ENCODE data around the gene LTO1.

Gene LTO1

GRCh38 chr11:69674886-69675714 lies at the start of gene LTO1:
Gene LTO1, minus strand, starts transcription at chr11:69675353. Its CDS starts 114 bp downstream, at chr11:69675239.
- DNase-seq (ENCODE audit: low read depth in 1 of 2, low spot score in 1 of 2) = peak; percentile 92 to 94

GRCh38 chr11:69721745-69722144 lies 46.6 kb upstream of the LTO1 start:
- DNase-seq (ENCODE audit: low read depth in 1 of 2, low spot score in 1 of 2) = no peak

DNA sequence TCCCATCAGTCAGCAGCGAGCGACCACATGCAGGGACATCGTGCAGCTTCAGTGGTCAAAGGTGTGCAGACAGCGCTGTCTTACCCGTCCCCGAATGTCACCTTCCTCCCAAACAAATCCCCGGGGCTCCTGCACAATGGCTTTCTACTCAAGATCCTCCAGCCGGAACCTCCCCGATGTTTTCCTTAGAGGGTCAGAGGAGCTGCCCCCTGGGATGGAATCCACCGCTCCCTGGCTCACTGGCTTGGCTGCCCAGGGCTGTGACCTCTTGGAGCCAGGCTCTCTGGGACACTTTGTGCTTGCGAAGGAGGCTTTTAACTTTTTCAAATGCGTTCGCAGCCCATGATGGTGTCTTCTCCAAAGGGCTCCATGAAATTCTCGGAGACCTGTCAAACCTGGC lies 46.0 kb upstream of the LTO1 start:
- no peak for DNase-seq (ENCODE audit: low read depth in 1 of 2, low spot score in 1 of 2)

GRCh38 chr11:69718912-69719311 lies 43.8 kb upstream of the LTO1 start:
- DNase-seq (ENCODE audit: low read depth in 1 of 2, low spot score in 1 of 2) = no peak

DNA sequence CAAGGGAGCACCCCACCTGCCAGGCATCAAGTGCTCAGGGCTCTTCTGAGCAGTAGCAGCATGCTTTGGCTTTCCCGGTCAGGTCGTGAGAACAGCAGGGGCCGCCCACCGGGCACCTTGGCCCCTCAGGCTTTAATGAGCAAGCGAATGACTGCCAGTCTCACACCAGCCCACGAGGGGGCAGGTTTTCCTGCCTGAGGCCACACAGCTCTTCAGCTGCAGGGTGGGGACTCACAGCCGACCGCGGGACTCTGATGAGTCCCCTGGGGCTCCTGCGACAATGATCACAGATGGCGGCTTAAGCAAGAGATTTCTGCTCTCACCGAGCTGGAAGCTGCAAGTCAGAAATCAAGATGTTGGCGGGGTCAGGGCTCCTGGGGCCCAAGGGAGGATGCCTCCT lies 43.0 kb upstream of the LTO1 start:
- no peak for DNase-seq (ENCODE audit: low read depth in 1 of 2, low spot score in 1 of 2)

GRCh38 chr11:69716891-69717747 lies 42.0 kb upstream of the LTO1 start:
- no peak for DNase-seq (ENCODE audit: low read depth in 1 of 2, low spot score in 1 of 2)

- DNase-seq (ENCODE audit: low read depth in 1 of 2, low spot score in 1 of 2) = no peak
Measured at GRCh38 chr11:69716099-69716498, 40.9 kb upstream of the LTO1 start.

GRCh38 chr11:69715446-69715845 lies 40.3 kb upstream of the LTO1 start:
- DNase-seq (ENCODE audit: low read depth in 1 of 2, low spot score in 1 of 2) = no peak

GRCh38 chr11:69711822-69712801 lies 37.0 kb upstream of the LTO1 start:
- peak in 1 of 2 donors; percentile 7 for DNase-seq (ENCODE audit: low read depth in 1 of 2, low spot score in 1 of 2)

- no peak for DNase-seq (ENCODE audit: low read depth in 1 of 2, low spot score in 1 of 2)
Measured at GRCh38 chr11:69708736-69709401, 33.7 kb upstream of the LTO1 start.

DNA sequence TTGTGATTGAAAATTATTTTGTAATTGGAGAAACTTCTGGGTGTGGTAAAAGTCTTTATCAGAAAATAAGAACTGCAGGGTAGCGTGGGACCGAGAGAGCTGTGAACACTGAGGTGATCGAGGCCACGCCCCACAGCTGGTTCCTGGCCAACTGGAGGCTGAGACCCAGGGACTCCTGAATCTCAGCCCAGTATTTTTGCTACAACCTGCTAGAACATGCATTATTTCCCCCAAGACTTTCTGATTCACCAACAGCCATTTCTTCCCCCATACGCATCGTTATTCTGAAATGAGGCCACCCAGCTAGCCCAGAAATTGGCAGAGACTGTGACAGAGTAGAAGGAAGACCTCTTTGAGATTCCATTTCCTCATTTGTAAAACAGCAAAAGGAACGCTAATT lies 32.0 kb upstream of the LTO1 start:
- no peak for DNase-seq (ENCODE audit: low read depth in 1 of 2, low spot score in 1 of 2)

DNA sequence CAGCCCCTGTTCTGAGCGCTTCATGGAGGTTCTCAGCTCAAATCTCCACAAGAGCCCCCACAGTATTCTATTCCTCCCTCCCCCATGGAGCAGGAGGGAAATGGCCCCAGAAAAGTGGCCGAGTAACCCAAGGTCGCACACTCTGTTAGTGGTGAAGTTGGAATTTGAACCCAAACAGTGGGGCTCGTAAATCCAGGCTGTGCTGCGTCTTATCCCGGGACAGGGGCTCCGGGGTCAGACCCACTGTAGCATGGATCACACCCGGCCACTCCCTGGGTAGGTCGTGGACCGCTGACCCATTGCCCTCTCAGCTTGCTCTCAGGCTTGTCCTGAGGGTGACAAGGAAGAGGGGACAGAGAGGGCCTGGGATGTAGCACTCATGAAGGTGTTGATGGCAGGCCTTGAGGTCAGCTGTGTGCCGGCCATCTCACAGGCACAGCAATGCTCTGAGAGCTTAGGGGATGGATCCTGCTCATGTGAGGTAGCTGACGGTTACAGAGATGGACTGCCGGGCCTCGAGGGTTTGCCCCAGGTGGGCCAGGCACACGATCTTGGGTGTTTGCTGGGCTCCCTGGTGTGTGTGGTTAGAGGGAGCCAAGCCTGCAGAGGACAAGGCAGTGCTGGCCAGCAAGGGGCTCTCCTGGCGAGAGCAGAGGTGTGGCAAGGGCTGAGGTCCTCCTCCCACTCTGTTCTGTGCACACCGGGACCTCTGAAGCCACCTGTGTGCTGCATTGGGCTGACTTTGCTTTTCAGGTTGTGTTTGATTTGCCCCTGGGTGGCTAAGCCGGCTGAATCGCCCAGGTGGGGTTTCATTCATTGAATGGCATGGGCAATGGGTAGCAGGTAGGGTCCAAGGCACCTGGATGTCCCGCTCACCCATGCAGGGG lies 31.0 kb upstream of the LTO1 start:
- DNase-seq (ENCODE audit: low read depth in 1 of 2, low spot score in 1 of 2) = no peak

GRCh38 chr11:69705351-69705811 lies 30.2 kb upstream of the LTO1 start:
- no peak for DNase-seq (ENCODE audit: low read depth in 1 of 2, low spot score in 1 of 2)

DNA sequence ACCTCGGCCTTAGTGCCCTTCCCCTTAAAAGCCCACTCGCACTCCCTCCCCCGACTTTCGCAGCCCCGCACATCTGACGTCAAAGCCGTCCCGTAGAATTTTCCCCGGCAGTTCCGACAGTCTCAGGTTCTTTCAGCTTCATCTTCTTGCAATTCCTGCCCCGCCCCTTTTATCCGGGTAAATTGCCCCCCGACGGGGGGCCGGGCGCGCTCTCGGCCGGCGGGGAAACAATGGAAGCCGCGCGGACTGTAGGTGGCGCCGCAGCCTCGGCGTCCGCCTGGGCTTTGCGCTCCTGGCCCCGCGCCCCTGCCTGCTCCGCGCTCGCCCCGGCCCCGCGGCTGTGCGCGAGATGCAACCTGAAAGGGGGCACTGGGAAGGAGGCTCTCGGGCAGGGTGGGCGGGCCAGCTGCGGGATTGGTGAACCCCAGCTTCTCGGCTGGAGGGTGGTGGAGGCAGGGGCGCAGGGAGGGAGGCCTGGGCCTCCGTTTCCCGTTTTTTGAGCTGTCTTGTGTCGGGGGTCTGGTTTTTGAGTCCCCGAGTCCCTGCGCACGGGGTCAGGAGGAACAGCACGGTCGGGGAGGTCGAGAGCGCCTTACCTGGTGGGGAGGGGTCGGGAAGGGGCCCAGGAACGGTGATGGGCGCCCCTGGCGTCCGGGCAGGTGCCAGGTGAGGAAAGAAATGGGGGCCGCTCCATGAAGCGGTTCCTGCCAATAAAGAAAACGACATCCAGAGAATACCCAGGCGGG lies 29.5 kb upstream of the LTO1 start:
- DNase-seq (ENCODE audit: low read depth in 1 of 2, low spot score in 1 of 2) = no peak

DNA sequence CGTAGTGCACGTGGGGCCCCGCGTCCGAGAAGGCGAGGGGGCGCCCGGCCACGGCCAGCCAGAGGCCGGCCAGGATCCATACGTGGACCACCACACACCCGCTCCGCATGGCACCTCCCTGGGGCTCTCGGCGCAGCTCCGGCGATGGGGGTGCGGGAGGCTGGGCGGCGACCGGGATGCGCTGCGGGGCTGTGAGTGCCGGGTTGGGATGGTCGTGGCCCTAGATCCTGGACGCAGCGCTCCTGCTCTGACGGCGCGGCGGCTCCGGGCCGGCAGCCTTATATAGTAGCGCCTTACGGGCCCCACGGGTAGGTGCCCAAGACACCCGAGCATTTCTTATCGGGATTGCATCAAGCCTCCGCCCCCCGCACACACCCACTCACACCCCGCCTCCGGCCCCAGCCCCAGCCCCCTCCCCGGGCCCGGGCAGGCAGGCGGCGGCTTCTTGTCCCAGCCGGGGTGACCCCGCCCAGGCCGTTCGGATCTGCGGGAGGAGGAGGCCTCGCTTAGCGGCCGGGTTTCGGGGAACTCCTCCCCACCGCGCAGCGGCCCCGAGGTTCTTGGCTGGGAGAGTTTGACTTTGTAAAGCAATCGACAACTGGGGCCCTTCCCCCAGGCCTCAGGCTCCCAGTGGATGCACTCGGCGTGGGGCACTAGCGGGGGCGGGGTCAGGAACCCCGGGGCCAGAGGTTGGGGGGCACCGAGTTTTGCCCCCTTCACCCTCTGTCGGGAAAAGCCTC lies 28.8 kb upstream of the LTO1 start, which contains the start of gene FGF19:
Gene FGF19 (minus strand): TSS at position 255 of the 740 bp plus-strand sequence. CDS start 146 bp downstream, at position 109.
- no peak for DNase-seq (ENCODE audit: low read depth in 1 of 2, low spot score in 1 of 2)

GRCh38 chr11:69703453-69703767 lies 28.3 kb upstream of the LTO1 start:
- no peak for DNase-seq (ENCODE audit: low read depth in 1 of 2, low spot score in 1 of 2)

DNA sequence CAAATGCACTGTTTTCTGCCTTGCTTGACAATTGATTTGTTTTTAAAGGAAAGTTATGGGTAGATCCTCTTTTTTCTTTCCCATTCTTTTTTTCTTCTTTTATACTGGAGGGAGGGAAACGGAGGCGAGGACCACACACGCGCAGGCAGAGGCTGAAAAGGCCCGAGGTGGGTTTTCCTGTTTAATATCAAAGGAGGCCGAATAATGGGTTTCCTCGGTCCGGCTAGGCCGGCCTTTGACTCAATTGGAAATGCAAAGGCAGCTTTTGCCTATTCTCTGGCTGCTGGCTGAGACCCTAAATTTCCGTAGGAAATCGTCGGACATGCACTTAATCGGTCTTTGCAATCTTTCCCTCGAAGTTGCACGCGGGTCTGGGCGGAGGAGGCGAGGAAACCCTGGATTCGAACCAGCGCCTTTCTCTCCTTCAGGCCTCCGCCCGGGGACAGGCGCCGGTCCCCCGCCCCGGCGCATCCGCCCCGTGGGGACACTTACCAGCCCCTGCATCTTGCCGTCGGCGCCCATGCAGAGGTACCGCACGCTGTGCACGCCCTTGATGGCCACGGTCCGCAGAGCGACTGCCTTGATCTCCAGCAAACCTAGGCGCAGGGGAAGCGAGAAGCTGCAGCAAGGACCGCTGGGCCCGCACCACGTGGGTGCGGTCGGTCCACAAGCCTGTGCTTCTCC lies 27.8 kb upstream of the LTO1 start:
- no peak for DNase-seq (ENCODE audit: low read depth in 1 of 2, low spot score in 1 of 2)

Measured in activated CD4-positive, alpha-beta T cell treated with anti-CD3 and anti-CD28 coated beads, Interleukin-2, amount 50 U/mL, for 24 hours (primary cell).